GM20431 (cell line): ENCODE data around the gene MAGIX.
"Not testable (repeated sequence)": the region's sequence is repeated elsewhere in the genome, so short reads cannot be mapped to it uniquely, and the experiment has no call there.

Source experiments
- in situ Hi-C: fragments of 300-500 bp; cut with MseI, MboI; formaldehyde crosslinking; loops from one replicate; pipeline ENCODE4 v1.15.0; 2020; ENCODE audit warnings: low sequenced_read_pairs; ENCODE audit not compliant: unreplicated experiment

MAGIX gene

GRCh38 chrX:49162620-49163019 is at the start of gene MAGIX:
Gene MAGIX (plus strand): TSS chrX:49162758. CDS start chrX:49162890, 132 bp downstream.
- in situ Hi-C loops, result no loop called here

GRCh38 chrX:49116076-49116475 is 46.5 kb upstream of the MAGIX start:
- in situ Hi-C loops, result no loop called here

DNA sequence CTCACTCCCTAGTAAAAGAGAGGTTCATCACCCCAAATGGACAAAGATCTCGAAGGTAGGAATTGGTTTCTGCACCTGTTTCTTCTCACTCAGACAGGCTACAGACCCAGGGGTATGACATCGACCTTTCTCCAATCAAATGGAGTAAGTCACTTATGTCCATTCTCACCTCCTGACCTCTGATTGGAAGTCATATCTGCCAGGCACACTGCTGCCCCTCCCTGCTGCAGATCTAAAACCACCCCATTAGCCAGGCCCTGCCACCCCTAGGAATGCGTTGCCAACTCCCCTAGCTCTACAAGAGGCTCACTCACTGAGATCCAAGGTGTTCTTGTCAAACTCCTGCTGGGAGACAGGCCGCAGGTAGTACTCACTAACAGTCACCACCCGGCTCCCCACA is 45.8 kb upstream of the MAGIX start:
- in situ Hi-C loops, result no loop called here

DNA sequence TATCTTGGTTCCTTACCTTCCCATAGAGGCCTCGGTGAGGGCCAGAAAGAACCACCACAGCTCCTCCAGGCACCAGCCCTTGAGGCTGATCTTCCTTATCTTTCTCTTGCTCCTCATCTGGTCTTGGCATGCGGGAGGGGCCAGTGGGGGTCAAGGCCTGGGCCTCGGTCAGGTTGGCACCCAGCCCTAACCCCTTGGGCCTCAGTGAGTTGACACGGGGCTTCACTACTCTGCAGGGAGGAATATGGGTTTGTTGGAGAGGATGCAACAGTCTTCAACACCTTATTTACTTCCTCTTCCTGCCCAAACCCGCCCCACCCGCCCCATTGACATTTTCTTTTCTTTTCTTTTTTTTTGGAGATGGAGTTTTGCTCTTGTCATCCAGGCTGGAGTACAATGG is 45.0 kb upstream of the MAGIX start:
- in situ Hi-C loops, result no loop called here

DNA sequence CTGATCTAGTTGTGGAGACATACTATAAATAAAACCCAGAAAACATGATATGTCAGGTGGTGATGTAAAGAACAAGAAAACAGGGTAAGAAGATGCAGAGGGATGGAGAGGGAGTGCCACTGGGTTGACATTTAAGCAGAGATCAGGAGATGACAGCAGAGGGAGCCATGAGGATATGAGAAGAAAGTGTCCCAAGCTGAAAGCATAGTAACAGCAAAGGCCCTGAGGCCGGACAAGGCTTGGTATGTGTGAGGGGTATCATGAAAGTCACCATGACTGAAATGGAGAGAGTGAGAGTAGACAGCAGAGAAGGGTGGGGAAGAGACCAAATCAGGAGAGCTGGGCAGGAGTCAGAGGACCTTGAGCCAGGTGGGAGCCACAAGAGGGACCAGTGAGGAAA is 42.5 kb upstream of the MAGIX start:
- in situ Hi-C loops, result no loop called here

- in situ Hi-C loops, result no loop called here
Measured at GRCh38 chrX:49122499-49122898, 40.1 kb upstream of the MAGIX start.

GRCh38 chrX:49127742-49128258 is 34.8 kb upstream of the MAGIX start:
- in situ Hi-C loops, result not testable (repeated sequence)

- in situ Hi-C loops, result no loop called here
Measured at GRCh38 chrX:49129427-49129826, 33.1 kb upstream of the MAGIX start.

GRCh38 chrX:49132275-49132674 is 30.3 kb upstream of the MAGIX start:
- in situ Hi-C loops, result not testable (repeated sequence)

DNA sequence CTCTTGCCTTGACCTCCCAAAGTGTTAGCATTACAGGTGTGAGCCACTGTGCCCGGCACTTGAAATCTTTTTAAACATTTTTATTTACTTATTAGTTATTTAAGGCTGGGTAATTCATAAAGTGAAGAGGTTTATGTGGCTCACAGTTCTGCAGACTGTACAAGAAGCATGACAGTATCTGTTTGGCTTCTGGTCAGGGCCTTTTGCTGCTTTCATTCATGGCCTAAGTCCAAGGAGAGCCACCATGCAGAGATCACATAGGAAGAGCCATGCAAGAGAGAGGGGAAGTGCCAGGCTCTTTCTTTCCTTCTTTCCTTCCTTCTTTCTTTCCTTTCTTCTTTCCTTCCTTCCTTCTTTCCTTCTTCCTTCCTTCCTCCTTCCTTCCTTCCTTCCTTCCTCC is 28.8 kb upstream of the MAGIX start:
- in situ Hi-C loops, result no loop called here

- in situ Hi-C loops, result no loop called here
Measured at GRCh38 chrX:49137492-49137891, 25.1 kb upstream of the MAGIX start.

- in situ Hi-C loops, result no loop called here
Measured at GRCh38 chrX:49139713-49140112, 22.8 kb upstream of the MAGIX start.

DNA sequence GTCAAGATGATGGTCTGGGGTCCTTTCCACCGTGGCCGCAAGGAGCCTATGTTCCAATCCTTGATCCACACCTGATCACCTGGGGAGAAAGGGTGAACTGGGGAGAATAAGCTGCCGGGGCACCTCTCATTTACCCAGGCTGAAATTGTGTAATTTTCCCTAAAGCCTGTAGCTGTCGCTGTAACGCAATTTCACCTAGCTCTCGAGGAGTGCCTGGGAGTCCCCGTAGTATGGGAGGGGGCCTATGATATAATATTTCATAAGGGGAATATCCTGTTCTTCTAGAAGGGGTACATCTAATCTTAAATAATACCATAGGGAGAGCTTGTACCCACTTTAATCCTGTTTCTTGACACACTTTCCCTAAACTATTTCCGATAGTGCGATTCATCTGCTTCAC is 20.3 kb upstream of the MAGIX start:
- in situ Hi-C loops, result not testable (repeated sequence)

GRCh38 chrX:49143154-49143553 is 19.4 kb upstream of the MAGIX start:
- in situ Hi-C loops, result not testable (repeated sequence)

DNA sequence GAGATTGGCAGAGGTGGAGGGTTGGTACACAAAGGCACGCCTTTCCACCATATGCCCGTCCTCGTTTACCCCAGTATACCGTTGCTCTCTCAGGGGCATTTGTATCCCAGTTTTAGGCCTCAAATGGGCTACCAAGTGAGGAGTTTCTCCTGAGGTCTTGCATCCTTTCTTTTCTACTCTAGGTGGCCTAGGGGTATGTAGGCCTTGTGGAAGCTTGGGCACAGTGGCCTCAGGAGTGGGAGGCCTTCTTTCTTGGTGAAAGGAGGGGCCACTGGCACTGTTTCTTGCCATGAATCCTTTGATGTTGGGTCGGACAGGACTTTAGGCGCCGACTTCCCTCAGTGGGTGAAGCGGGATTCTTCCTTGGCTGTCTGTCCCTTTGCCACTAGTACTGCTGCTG is 15.3 kb upstream of the MAGIX start:
- in situ Hi-C loops, result no loop called here

- in situ Hi-C loops, result no loop called here
Measured at GRCh38 chrX:49147936-49148335, 14.6 kb upstream of the MAGIX start.

DNA sequence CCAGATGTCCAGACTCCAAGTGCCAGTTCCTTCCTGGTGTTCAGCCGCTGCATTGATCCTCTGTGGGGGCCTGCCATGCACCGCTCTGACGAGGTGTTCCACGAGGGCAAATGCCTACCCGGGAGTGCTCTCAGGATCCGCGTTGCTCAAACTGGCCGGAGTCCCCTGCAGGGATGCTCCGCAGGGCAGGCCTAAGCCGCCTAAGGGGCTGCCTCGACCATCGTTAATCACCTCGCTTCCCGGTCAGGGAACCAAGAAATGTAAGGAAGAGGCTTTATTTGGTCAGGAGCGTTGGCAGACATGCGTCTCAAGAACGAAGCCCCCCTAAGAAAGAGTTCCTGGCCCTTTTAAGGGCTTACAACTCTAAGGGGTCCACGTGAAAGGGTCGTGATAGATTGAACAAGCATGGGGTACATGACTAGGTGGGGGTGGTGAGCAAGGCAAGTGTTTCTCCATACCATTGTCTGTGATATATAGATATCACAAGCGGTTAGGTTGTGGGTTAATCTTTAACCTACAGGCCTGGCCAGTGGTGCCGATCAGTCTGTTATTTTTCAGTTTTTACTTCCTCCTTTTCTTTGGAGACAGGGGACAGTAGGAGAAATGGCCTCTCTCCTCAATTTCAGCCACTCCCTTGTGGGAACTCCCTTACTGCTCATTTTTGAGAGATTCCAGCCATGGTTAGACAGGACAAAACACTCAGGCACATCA is 14.0 kb upstream of the MAGIX start:
- in situ Hi-C loops, result not testable (repeated sequence)

- in situ Hi-C loops, result not testable (repeated sequence)
Measured at GRCh38 chrX:49149291-49149690, 13.3 kb upstream of the MAGIX start.

DNA sequence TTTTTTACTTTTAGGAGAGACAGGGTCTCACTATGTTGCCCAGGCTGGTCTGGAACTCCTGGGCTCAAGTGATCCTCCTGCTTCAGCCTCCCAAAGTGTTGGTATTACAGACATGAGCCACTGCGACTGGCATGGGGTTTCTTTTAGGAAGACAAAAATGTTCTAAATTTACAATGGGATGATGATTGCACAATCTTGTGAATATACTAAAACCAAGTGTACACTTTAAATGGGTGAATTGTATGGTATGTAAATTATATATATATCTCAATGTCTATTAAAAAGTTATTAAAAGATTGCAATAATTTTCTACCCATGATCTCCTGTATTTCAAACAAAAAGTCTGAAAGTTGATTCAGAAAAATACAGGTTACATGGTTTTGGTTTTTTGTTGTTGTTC is 9.1 kb upstream of the MAGIX start:
- in situ Hi-C loops, result no loop called here

- in situ Hi-C loops, result no loop called here
Measured at GRCh38 chrX:49155243-49155899, 7.2 kb upstream of the MAGIX start.
